GM19395 (cell line): ENCODE measurements around the gene DCAF6.

Experiments
- ATAC-seq: cut with Tn5 transposase; IDR thresholded peaks from one replicate; pipeline ENCODE4 v1.9.1; 2021; ENCODE audit warnings: mild to moderate bottlenecking, moderate library complexity; ENCODE audit not compliant: unreplicated experiment

DCAF6 gene

DNA sequence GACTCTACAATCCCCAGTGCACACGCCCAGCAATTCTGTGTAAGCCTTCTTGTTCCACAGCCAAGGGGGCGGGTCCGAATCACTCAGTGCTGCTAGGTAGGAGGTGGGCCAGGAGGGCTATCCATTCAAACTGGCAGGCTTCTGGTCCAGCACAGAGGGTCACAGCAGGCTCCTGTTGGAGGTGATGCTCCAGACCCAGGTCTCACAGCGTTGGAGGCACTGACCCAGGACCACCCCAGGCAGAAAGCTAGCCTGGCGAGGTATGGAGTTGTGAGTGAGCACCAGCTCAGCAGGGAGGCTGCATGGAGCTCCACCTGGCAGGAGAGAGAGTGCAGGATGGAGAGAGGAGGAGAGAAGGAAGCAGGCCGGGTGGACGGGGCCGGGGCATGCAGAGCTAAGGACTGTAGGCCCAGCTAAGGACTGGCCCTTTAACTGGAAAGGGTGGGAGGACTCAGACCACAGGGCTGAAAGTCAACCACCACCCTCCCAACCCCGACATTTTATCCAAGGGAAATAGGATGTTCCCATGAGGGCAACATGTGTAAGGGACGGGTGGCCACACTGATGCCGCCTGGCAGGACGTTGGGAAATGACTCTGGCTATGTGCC, 161.5 kb downstream of the DCAF6 start:
- ATAC-seq: no peak

DNA sequence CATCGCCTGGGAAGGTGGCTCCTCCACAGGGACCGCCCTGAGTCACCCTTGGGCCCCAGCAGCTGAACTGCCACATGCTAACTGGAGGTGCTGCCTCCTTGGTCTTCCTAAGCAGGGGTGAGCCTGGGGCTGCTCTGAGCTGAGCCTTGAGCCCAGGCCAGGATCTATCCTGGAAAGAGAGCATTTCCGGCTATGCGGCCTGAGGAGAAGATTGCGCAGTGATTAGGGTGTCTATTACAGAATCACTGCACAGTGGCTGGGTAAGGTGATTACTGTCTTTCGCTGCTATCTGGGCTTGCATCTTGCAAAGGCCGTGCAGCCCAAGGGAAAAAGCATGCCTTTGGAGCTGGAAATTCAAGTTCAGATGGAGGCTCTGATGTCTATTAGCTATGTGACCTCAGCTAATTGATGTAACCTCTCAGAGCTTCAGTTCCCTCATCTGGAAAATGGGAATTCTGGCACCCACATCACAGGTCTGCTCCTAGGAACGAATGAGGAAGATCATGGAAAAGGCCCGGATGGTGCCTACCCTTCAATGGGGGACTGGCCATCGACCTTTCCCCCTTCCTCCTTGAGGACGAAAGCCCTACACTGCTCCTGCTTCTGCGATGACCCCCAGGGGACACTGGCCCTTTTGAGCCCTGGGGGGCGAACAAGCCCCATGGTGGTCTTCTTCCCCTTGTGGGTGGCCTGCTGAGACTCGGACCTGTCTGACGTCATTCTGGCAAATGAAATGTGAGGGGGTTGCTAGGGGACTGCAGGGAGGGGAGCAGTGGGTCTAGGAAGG, 162.2 kb downstream of the DCAF6 start:
- ATAC-seq: no peak

DNA sequence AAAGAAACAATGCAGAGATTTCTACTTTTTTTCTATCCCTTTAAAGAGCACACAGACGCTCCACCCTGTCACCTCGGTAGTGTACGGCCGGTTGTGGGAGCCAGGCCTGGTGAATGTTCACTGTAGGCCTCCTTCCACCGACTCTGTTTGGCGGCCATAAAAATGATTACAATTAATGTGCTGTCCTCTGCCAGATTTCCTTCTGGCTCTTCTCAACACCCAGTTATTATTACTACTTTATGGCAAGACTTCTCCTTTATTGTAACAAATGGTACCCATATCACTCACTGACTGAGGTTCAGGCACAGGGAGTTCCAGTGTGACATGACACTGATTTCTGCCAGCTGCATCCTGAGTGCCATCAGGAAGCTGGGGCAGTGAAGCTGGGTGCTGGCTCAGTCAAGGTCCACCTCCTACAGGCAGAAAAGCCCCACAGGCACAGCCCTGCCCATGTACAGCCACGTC, 162.9 kb downstream of the DCAF6 start:
- ATAC-seq: no peak

DNA sequence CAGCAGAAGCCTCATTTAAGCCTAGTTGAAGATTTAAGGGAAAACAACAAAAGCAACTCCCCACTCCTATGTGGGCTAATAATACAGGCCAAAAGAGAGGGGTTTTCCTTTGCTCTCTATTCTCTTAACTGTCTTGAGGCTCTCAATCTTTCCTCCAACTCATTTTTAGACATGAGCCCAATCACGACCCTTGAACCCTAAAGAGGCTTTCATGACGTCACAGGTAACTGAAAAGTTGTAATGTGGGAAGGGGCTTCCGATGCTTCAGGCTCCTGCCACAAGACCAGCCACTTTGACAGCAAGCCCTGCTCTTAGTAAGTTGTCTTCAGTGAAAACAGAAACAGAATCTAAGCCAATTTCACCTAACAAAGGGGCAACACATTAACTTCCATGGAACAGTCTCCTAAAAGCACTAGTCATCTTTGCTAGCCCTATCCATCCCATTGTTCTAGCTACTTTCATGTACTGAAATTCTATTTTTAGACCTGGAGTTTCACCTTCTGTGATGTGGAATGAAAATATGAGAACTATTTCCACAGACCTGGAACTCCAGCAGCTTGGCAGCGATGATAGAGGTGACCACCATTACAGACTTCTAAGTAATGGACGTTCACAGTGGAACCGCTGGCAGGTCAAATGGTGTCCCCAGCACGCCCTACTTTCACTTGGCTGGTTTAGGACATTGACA, 164.0 kb downstream of the DCAF6 start:
- ATAC-seq: no peak

DNA sequence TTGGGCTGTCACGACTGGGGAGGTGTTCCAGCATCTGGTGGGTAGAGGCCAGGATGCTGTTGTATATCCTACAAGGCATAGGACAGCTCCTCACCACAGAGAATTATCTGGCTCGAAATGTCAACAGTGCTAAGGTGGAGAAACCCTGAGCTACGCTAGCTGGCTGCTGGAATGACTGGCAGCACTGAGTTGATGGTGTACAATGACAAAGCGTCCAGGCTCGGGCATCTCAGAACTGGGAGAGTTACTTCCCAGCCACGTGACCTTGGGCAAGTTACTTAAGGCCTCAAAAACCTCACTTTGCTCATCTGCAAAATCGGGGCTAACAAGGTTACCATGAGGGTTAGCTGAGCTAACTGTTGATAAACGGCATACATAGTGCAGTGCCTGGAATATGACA, 164.9 kb downstream of the DCAF6 start:
- ATAC-seq: no peak

DNA sequence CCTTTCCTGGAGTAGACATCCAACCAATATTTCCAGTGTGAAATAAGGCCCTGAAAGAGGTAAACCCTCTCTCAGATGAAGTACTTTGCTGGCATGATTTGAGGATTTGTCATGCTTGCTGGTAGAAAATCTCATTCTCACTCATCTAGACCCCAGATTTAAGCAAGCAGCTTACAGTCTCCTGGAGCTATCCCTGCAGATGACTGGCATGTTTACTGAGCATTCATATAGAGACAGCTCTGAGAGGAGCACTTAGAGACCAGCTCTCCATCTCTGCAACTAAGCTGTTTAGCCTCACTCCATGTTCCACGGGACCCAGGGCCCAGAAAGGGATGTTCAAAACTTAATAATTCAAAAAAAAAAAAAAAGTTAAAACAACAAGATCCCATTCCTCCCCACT, 166.0 kb downstream of the DCAF6 start:
- ATAC-seq: no peak

DNA sequence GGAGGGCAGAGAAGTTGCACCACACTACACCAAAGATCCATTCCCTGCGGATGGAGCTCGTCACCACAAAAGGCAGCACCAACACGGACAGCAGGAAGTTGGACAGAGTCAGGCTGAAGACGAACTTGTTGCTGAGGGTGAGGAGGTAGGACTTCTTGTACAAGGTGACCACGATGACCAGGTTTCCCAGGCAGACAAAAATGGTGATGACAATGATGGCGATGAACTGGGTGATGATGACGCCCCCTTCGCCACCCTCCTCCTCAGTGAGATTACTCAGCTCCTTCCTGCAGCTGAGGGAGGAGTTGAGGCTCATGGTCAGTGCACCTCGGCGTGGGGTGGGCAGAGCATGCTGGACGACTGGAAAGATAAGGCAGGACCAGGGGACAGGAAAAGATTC, 168.1 kb downstream of the DCAF6 start:
- ATAC-seq: no peak

DNA sequence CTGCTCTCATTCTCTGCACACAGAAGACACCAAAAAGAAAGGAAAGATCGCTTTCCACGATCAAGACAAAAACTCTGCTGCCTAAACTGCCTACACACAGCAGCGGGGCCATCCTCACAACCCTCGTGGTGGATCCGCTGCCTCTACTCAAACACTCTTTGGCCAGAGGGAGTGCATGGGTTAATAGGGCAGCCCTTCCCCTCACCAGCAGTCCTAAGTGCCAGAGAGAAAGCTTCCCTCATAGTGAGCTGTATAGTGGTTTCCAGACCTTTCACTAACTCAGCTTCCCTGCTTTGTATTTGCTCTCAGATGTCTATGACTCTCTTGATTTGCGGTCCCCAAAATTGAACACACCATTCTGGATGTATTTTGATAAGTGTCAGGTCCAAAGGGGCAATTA, 169.4 kb downstream of the DCAF6 start:
- ATAC-seq: no peak

DNA sequence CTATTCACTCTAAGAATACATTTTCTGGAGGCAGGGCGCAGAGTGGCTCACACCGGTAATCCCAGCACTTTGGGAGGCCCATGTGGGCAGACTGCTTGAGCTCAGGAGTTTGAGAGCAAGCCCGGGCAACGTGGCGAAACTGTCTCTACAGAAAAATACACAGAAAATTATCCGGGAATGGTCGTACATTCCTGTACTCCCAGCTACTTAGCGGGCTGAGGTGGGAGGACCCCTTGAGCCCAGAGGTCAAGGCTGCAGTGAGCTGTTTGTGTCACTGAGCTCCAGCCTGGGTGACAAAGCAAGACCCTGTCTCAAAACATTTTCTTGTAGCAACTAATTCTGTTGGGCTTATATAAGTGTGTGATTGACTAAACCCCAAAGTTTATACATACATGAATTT, 169.8 kb downstream of the DCAF6 start:
- no peak for ATAC-seq

DNA sequence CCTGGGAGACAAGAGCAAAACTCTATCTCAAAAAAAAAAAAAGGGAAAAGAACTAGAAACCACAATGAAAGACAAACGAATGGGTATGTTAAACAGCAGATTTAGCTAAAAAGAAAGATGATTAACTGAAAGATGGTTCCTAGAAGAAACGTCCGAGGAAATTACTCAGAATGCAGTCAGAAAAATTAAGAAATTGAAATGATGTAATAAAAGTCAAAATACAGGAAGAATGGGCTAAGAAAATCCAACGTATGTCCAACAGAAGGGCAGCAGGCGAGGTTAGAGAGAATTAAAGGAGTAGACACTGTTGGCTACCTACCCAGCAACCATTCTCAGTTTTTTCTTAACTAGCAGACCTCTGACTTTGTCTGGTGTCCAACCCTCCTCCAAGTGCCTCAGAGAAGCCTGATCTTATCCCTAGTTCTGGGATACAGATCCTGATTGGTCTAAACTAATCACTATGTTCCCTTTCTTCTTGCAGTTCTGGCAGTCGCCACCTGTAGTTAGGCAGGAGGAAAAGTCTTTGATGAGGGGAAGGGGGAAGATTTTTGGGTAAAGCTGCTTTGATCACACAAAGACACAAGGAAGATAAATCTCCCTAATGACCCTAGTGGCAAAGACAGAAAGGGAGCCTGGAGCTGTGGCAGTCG, 174.5 kb downstream of the DCAF6 start:
- ATAC-seq: no peak

DNA sequence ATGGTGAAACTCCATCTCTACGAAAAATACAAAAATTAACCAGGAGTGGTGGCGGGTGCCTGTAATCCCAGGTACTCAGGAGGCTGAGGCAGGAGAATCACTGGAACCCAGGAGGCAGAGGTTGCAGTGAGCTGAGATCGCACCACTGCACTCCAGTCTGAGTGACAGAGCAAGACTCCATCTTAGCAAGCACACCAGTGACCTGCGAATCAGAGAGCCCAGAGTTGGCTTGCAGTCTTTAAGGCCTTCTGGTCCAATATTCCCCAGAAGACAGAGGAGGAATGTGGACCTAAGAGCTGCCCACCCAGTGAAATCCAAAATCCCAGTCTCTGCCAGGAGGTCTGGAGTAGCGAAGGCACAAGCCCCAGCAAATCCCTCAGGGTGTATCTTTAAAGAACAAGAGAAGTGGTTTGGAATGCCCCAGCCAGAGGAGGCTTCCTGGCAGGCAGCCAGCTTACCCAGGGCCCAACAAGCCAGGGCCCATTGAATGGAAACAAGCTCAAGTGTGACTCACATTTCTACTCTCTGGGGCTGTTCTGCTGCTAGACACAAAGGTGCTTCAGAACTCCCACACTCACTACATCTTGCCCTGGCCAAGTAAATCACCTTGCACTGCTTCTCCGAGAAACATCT, 176.3 kb downstream of the DCAF6 start:
- ATAC-seq: no peak

DNA sequence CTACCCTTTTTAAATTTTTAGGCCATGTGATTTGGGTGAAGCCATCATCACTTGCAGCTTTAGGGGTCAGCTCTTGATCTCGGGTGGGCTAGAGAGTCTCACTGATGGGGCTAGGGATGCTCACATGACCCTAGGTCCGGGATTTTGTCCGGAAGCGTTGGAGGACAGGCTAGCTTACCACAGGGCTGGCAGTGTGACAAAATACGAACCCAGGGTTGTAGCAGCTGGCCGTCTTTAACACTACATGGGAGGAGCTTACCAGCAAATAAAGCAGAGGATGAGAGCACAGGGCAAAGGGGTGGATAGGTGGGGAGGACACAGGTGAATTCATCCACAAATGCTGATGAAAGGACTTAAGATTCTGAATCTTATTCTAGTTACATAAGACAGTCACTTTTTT, 178.4 kb downstream of the DCAF6 start:
- no peak for ATAC-seq

DNA sequence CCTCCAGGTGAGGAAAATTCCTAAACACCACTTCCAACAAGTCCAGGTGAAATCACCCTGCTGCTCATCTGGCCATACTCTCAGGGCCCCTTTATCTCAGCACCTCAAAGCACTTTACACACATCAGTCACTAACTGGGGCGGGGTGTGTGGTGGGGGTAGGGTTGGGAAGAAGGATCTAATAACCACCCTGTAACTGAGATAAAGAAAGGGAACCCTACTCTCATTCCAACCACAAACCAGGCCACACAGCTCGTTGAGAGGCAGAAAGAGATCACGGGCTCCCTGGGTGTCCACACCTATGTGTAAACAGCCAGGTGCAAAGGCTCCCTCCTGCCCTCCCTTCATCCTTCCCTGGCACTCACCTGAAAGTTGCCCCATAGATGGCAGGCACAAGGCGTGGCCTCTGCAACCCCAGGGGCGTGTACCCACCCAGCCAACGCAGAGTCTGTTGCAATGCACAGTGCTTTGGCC, 179.9 kb downstream of the DCAF6 start:
- ATAC-seq: no peak

DNA sequence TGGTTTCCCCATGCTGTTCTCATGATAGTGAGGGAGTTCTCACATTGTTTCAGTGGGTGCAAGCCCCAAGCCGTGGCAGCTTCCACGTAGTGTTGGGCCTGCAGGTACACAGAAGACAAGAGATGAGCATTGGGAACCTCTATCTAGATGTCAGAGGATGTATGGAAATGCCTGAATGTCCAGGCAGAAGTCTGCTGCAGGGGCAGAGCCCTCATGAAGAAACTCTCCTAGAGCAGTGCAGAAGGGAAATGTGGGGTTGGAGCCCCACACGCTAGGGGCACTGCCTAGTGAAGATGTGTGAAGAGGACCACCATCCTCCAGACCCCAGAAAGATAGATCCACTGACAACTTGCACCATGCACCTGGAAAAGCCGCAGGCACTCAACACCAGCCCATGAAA, 183.3 kb downstream of the DCAF6 start:
- no peak for ATAC-seq

DNA sequence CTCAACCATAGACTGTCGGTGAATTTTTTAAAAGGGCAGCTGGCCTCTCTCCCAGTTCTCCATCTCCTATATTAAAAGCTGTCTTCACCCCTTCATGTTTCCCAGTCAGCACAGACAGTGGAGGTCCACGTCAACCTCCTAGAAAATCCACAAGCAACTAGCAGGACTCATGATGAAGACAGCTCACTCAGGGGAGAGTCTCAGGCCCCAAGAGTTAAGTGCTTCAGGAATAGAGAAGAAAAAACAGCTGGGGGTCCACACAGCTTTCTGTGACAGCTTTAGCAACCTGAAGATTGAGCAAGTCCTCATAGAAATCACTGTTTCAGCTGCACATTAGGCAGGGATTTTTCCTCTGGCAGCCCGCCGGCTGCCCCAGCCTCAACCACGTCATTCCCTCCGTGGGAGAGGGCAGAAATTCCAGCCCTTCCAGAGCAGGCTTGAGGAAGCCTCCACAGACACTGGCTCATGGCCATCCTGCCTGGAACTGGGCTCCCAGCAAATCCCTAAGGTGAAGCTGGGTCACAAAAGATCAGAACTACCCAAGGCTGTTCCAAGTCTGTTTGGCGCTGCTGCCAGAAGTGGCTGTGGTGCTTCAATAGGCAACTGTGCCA, 185.0 kb downstream of the DCAF6 start:
- ATAC-seq: no peak

DNA sequence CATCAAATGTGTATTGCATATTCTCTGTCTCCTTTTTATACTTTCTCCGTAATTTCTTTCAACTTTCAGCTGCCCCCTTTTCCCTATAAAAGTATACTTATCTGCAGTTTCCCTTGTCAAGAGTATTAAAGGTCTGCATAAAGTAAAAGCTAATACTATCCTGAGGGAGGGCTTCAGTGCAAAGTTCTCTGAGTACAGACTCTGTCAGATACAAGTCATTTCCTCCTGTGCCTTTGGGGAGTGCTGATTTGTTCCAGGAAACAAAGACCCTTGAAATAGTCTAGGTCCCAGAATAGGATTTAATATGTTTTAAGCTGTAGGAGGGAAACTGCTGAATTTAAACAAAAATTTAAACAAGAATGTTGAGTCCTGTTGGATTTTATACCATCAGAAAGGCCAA, 188.6 kb downstream of the DCAF6 start:
- ATAC-seq: no peak
